ENCODE data around the gene ZNF536. TPM values are rescaled to one million over a fixed set of nuclear protein-coding genes. Genes with fewer than 3 reads are reported as not detected.

ZNF536 gene
- total and polyA plus RNA-seq, 2 of the 4 experiments (the other 2 are of a cell fraction), result not detected

- Histone ChIP-seq H3K27ac (ENCODE audit: insufficient read depth, low read length) (no peak overlapping the region), H3K56ac (ENCODE audit: extremely low read depth, insufficient read depth, low read length) (no peak overlapping the region), H2AK5ac (ENCODE audit: low read depth, low read length) (no peak overlapping the region), H3K36me3 (ENCODE audit: control insufficient read depth, insufficient read depth, low read length) (no peaks in the 10 kb centered on the region), H3K79me1 (ENCODE audit: low read depth in 1 of 2, low read length in 2 of 2) (no peaks in the 10 kb centered on the region), H3K18ac (ENCODE audit: low read depth, low read length) (no peak overlapping the region), H3K14ac (replicated peaks; ENCODE audit: low read depth, low read length) (no peak overlapping the region), H3K27me3 (ENCODE audit: control insufficient read depth, insufficient read depth, low read length) (no peaks in the 10 kb centered on the region), H3K9ac (ENCODE audit: low read depth, low read length) (no peak overlapping the region), H2AFZ (replicated peaks; ENCODE audit: low read length, poor library complexity) (no peak overlapping the region), H4K8ac (ENCODE audit: low read depth in 2 of 2, low read length in 2 of 2) (no peak overlapping the region), H3K9me1 (ENCODE audit: insufficient read depth, low read length) (no peaks in the 10 kb centered on the region), H2AK9ac (replicated peaks; ENCODE audit: low read depth, low read length, poor library complexity) (no peak overlapping the region), H3K4me1 (ENCODE audit: control insufficient read depth, insufficient read depth, low read length) (no peaks in the 10 kb centered on the region), H2BK120ac (ENCODE audit: low read depth, low read length) (no peak overlapping the region), H3K4me3 (ENCODE audit: insufficient read depth, low read depth, low read length) (no peak overlapping the region), H4K20me1 (ENCODE audit: insufficient read depth, low read length) (no peaks in the 10 kb centered on the region), H2BK5ac (ENCODE audit: low read depth, low read length, poor library complexity, severe bottlenecking) (no peak overlapping the region), H2BK20ac (ENCODE audit: low read depth, low read length) (no peak overlapping the region), H3K23ac (ENCODE audit: low read depth, low read length) (no peak overlapping the region), H4K91ac (ENCODE audit: insufficient read depth, low read depth, low read length) (no peak overlapping the region), H3K9me3 (ENCODE audit: control insufficient read depth, insufficient read depth, low read length) (peaks cover 19% of the 10 kb centered on the region; the same call in 1 of the 2 replicates), H4K5ac (ENCODE audit: low read depth, low read length) (no peak overlapping the region), H3K4me2 (ENCODE audit: low read depth, low read length) (no peak overlapping the region), H2BK15ac (ENCODE audit: low read depth, low read length) (no peak overlapping the region), H3K4ac (ENCODE audit: low read depth, low read length) (no peak overlapping the region)
- no peak for DNase-seq
- intact Hi-C loops (cut with micrococcal nuclease) (no loop called here), dilution Hi-C loops (cut with HindIII; ENCODE audit: low sequenced_read_pairs, unreplicated experiment) (no loop called here), in situ Hi-C loops (cut with MboI; ENCODE audit: low sequenced_read_pairs) (no loop called here)
- ChIA-PET CTCF (no interaction called here), POLR2A (ENCODE audit: unreplicated experiment) (no interaction called here)
- ATAC-seq (ENCODE audit: low read depth), result no peak
- no TSS peak for BruUV-seq (replicated peaks)
- WGBS, 2 experiments (ENCODE audit: extremely low coverage in 2 of 2, insufficient read length in 1 of 2), result no CpG with 5 or more reads among the region's 11 CpGs
- no peak for TF ChIP-seq ELK1 (IDR thresholded peaks at IDR 0.05; ENCODE audit: borderline replicate concordance, low read depth, low read length)
- TF ChIP-seq CEBPB (IDR thresholded peaks at IDR 0.05; ENCODE audit: low read depth, low read length), result no peak
- TF ChIP-seq FOS (IDR thresholded peaks at IDR 0.05; ENCODE audit: low read depth, low read length), result no peak
These were observed 9.1 kb upstream of the ZNF536 start for GRCh38 chr19:30363073-30363472.

Data from IMR-90 (cell line).